GM21390 (cell line): Measurements from ENCODE around the gene TMCO1.
"Not testable (repeated sequence)": the region's sequence is repeated elsewhere in the genome, so short reads cannot be mapped to it uniquely, and the experiment has no call there.

ENCODE experiments used
- ATAC-seq: cut with Tn5 transposase; IDR thresholded peaks from one replicate; pipeline ENCODE4 v1.9.1; 2021; ENCODE audit not compliant: unreplicated experiment

Gene TMCO1

DNA sequence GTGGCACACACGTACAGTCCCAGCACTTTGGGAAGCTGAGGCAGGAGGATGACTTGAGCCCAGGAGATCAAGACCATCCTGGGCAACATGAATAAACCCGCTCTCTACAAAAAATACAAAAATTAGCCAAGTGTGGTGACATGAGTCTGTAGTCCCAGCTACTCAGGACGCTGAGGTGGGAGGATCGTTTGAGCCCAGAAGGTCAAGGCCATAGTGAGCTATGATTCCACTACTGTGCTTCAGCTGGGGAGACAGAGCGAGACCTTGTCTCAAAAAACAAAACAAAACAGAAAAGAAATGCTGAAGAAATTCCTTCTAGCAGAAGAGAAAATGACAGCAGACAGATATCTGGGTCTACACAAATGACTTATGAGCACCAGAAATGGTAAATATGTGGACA is 80.6 kb downstream of the TMCO1 start:
- ATAC-seq, result no peak

DNA sequence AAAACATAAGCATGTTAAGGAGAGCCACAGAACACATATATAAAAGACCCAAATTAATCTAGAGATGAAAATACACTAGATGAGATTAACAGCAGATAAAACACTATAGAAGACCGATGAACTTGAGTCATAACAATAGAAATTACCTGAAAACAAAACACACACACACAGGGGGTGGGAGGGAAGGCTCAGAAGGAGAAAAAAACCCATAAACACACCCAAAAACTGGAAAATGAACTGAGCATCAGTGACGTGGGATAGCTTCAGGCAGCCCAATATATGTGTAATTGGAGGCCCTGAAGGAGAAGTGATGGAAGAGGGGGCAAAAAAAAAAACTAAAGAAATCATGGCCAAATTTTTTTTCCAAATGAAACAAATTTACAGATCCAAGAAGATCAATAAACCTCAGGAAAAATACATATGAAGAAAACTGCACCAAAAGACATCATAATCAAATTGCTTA is 81.7 kb downstream of the TMCO1 start:
- peak; percentile 41 for ATAC-seq

DNA sequence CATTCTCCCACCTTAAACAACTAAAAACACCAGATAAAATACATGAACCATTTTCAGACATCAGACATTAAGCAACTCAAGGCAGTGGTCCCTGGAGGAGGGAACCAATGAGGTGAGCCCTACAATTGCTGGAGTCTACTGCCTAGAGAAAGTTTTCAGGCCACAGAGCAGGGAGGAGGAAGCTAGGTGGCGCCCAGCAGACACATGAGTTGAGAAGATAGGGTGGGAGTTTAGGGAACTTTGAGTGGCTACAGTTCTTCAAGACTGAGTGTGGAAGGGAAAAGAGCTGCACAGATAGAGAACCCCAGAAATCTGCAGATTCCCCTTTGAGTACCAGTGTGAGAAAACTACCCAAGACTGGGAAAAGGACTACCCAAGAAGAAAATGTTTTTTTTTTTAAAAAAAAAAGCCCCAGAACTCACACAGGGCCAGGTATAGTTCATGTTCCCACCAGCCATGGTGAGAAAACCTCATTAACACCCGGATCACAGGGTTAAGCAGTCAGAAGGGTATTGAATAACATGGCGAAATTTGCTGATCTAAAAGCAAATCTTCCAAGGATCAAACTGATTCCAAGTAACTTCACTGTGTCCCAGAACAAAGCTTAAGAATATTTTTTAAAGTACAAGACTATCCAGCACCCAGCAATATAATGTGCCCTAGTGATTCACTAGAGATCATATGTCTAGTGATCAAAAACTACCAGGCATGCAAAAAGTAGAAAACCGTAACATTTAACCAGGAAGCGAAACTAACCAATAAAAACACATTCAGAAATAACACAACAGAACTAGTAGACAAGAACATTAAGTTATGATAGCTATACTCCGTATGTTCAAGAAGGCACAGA is 82.3 kb downstream of the TMCO1 start:
- peak; percentile 84 for ATAC-seq

DNA sequence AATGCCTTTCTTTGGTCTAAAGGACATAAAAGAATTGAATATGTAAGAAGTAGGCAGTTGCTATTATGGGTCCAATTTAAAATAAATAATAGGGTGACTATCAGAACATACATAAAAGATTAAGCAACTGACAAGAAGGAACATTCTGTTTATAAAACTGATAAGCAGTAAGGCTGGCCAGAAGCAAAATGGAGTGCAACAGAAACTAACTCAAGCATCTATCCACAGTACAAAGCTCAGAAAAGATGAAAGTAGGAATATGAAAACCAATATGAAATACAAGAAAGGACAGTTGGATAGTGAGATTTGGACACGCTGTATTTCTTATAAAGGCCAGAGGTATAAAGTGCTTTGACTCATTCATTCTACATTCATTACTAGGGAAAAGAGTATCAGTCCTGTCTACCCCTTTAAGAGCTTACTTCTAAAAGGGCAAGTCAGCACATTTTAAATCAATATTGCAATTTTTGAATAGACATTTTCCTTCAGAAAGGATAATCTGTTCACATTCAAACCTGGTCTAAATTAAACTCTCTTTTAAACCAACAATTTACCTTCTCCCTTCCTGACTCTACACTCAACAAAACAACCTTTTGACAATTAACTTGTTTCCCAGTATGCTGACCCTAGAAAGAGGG is 84.7 kb downstream of the TMCO1 start:
- no peak for ATAC-seq

DNA sequence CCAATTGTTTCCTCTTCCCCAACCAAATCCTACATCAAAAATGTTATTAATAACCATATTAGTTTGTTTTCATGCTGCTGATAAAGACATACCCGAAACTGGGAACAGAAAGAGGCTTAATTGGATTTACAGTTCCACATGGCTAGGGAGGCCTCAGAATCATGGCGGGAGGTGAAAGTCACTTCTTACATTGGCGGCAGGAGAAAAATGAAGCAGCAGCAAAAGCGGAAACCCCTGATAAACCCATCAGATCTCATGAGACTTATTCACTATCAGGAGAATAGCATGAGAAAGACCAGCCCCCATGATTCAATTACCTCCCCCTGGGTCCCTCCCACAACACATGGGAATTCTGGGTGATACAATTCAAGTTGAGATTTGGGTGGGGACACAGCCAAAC is 87.9 kb downstream of the TMCO1 start:
- ATAC-seq, result not testable (repeated sequence)

DNA sequence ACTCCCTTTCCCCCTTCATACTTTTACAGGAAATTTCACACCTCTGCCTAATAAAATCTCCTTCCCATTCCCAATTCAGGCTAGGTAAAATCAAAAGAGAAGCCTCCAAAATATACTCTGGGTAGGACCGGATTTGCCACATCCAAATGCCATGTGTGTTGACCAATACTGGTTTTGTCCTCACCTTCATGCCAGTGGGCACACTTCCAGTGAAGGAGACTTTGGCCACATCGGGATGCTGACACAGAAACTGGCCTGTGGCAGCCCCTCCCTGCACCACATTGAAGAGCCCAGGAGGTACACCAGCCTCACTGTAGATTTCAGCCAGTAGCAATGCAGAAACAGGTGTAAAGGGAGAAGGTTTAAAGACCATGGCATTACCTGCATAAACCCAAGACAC is 88.4 kb downstream of the TMCO1 start:
- no peak for ATAC-seq

DNA sequence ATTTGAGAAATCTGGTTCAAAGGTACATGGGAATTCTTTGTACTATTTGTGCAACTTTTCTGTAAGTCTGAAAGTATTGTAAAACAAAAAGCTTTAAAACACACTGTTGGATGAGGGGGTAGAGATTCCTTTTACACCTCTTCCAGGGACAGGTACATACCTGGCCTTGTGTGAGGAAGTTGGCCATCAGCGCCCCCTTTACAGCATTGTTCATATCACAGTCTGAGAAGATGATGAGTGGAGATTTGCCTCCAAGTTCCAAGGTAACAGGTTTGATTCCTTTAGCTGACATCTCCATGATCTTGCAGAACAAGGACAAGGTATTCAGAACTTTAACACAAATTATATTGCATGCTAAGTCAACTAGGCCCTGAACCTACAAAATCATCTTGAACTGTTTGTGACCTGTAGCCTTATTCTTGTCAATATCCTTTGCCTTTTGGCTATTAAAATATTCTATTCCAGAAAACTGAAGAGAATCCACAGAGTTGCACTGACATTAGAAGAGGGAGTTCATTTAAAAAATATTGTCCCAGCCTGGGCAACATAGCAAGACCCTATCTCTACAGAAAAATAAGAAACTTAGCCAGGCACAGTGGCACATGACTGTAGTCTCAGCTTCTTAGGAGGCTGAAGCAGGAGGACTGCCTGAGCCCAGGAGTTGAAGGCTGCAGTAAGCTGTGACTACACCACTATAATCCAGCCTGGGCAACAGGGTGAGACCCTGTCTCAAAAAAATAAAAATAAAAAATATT is 89.2 kb downstream of the TMCO1 start:
- ATAC-seq, result no peak

DNA sequence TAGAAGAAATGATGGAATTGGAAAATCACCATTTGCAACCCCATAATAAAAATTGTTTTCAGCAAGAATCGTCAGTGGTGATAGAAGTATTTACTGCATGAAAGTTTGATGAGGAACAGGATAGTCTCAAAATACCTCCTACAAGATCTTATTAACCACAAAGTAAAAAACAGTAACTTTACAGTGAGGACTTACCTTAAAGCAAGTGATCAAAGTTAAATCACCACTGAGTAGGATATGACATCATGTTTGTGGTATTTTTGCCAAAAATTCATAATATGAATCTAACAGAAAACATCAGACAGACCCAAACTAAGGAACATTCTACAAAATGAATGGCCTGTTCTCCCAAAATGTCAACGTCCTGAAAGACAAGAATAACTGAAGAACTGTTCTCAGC is 90.2 kb downstream of the TMCO1 start:
- ATAC-seq, result no peak
